Loucy (cell line): ENCODE results near the gene KLHL24.

Experiments
- CTCF ChIP-seq: fragments of 200-600 bp; sonication (generic); conservative IDR thresholded peaks from 2 replicates; pipeline ENCODE4 v1.5.1; 2014; ENCODE audit warnings: mild to moderate bottlenecking, antibody characterized with exemption, low read length
- EZH2phosphoT487 ChIP-seq: fragments of 200-600 bp; IDR thresholded peaks from 2 replicates; pipeline ENCODE4 v1.6.1; 2018; ENCODE audit warnings: antibody characterized with exemption, mild to moderate bottlenecking, moderate library complexity, borderline replicate concordance

GRCh38 chr3:183695569-183696364 lies 60.3 kb downstream of the KLHL24 start:
- no peak for TF ChIP-seq CTCF
- TF ChIP-seq EZH2phosphoT487 = no peak
